HG03342 (cell line): ENCODE measurements around the gene HEXIM1.

Experiments
- ATAC-seq: cut with Tn5 transposase; IDR thresholded peaks from one replicate; pipeline ENCODE4 v1.9.1; 2021; ENCODE audit warnings: mild to moderate bottlenecking, moderate library complexity; ENCODE audit not compliant: unreplicated experiment

Gene HEXIM1

DNA sequence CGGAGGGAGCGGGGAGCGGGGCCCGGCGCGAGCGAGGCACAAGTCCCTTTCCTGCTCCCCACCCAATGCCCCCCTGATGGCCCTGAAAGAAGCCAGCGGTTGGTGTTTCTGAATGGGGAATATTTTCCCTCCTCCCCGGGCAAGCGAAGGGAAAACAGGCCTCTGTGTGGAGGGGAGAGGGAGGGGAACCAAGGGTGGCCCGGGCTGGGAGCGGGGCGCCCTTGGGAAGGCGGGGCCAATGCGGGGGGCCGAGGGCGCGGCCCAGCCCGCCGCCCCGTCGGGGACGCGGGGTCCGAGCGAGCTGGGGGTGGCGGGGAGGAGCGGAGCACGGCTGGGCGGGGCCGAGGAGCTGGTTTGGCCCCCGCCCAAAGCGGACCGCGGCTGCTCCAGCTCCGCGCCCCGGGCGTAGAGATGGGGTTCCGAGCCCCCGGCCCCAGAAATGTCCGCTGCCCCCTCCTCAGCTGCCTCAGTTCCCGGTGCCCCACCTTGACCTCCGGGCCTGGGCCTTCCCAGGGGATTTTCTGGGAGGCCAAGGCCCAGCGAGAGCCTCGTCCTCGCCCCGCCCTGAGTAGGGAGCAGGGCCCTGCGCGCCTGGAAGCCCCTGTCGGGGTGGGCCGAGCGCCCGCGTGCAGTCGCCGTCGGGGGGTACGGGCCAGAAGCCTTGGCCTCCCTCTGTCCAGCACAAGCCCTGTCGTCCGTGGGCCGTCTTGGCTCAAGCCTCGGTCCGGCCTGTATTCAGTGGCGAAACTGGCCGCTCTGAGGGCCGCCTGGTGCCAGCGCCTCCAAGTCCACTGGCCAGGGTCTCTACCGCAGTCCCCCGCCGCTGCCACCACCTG lies 3.9 kb upstream of the HEXIM1 start:
- no peak for ATAC-seq

GRCh38 chr17:45145035-45145389 lies 3.3 kb upstream of the HEXIM1 start:
- ATAC-seq, result no peak

- no peak for ATAC-seq
Observed at GRCh38 chr17:45146166-45146565, 2.1 kb upstream of the HEXIM1 start.

GRCh38 chr17:45146592-45146889 lies 1.7 kb upstream of the HEXIM1 start:
- ATAC-seq, result no peak

DNA sequence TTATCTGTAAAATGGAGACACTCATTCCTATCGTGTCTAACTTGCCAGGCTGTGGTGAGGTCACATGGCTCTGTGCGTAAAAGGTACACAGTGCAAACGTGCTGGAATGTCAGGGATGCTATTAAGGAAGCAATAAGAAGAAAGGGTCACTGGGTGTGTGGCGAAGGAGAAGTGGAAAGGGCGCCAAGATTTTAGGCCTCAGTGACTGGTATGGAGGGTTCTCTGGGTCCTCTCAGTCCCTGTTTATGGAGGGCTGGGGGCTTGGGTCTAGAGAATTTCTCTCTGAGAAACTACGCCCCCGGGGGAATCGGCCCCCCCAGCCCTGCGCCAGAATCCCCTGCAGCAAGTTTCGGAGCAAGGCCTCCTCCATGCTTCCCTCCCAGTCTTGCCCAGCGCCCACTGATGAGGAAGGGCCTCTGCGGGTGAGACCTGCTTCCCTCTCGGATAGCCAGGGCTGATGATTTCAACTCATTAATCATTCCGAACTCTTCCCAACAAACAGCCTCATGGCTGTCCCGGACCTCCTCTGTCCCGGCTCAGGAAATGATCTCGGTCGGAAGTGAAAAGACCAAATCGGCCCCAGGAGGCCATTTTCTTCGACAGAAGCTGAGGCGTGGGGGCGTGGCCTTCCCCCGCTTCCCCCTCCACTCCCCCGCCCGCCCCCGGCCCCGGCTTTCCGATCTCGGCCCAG lies 1.2 kb upstream of the HEXIM1 start:
- no peak for ATAC-seq

DNA sequence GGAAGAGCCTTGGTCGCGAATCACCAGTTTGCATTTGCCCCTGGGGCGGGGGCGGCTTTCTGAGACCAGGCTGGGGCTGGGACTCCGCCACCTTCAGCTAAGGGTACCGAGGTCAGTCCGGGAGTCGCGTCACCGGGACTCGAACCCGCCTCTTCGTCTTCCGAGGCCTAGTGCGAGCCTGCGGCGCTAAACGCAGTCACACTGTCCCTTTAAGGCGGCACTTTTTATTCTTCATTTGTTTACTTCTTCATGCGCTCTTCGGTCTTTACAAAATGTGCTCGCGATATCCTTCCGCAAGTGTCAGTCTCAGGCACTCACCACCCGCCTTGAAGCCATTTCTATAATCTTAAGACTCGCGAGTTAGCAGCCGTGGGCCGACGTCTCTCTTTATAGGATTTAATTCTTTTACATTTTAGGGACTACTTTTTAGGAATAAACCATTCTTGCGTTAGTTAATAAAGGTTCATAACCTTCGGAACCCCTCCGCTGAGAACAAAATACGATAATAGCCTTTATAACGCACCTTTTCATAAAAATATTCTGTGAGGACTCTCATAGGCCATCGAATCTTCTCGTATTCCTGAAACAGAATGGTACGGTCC lies 593 bp upstream of the HEXIM1 start:
- no peak for ATAC-seq

DNA sequence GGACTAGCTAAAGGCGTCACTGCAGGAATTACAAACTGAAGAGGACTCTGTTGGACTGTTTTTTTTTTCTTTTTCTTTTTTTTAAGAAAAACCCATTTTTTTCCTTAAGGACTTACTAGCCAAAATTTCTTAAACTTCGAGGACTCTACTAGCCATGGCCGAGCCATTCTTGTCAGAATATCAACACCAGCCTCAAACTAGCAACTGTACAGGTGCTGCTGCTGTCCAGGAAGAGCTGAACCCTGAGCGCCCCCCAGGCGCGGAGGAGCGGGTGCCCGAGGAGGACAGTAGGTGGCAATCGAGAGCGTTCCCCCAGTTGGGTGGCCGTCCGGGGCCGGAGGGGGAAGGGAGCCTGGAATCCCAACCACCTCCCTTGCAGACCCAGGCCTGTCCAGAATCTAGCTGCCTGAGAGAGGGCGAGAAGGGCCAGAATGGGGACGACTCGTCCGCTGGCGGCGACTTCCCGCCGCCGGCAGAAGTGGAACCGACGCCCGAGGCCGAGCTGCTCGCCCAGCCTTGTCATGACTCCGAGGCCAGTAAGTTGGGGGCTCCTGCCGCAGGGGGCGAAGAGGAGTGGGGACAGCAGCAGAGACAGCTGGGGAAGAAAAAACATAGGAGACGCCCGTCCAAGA lies 878 bp downstream of the HEXIM1 start:
- ATAC-seq, result no peak

- no peak for ATAC-seq
Observed at GRCh38 chr17:45149669-45150664, 1.7 kb downstream of the HEXIM1 start.

GRCh38 chr17:45150911-45151809 lies 2.9 kb downstream of the HEXIM1 start:
- no peak for ATAC-seq

- no peak for ATAC-seq
Observed at GRCh38 chr17:45155029-45155428, 6.8 kb downstream of the HEXIM1 start.

GRCh38 chr17:45155483-45155882 lies 7.2 kb downstream of the HEXIM1 start:
- ATAC-seq, result no peak

DNA sequence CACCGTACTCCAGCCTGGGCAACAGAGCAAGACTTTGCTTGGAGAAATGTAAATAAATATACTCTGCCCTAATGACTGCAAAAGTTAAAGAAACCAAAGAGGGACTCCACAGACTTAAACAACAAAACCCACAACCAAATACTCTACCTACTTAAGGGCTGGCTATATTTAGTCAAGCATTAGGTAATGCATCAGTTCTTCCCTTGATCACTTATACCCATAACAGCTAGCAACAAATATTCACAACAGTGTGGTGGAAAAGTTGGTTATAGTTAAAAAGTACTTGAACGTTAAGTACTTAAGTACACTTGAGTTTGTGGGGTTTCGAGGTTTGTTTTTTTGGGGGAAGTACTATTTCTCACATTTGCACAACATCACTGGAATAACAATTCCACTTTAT lies 8.0 kb downstream of the HEXIM1 start:
- ATAC-seq, result no peak

- ATAC-seq, result peak; percentile 21
Observed at GRCh38 chr17:45160447-45161287, 12.4 kb downstream of the HEXIM1 start.

GRCh38 chr17:45161288-45162024 lies 13.2 kb downstream of the HEXIM1 start, which contains the start of gene HEXIM2:
Gene HEXIM2 (plus strand): TSS chr17:45161875. CDS start chr17:45162794, 919 bp downstream.
- ATAC-seq, result peak; percentile 87

DNA sequence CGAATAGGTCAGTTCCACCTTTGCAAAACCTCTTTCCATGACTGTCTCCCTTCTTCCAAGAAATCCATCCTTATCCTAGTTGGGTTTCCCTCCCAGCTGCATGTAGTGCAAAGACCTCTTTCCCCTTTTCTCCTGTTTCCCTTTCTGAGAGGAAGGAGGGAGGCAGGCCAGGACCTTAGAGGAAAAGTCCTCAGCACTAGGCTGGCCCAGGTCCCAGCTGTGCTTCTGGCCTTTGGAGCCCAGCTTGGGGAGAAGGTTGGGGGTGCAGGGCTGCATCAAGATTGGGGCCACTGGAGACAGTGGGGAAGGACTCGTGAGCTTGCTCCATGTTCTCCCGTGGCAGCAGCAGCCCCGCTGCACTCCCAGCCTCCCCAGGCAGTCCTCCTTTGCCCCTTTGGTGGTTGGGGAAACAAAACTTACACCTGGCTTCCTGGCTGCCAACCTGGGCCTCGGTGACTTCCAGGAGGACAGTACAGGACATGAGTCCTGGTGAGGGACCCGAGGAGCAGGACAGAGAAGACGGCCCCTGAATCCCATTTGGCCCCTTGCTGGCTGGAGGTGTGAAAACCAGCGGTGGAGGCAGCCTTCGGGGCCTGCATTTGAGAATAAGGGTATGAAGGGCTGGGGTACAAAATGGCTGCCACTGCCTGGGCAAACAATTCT lies 13.9 kb downstream of the HEXIM1 start:
- ATAC-seq, result no peak

GRCh38 chr17:45164734-45165269 lies 16.5 kb downstream of the HEXIM1 start:
- ATAC-seq, result no peak
